SK-N-SH treated with all-trans-retinoic acid at 6 μM for 48 hours (cell line): Measurements from ENCODE around the gene RPL18A.

ENCODE experiments used
- ATAC-seq: fragments of 200-7000 bp; cut with Tn5 transposase; 3 replicates; pipeline ENCODE4 v1.9.1; 2020; ENCODE audit warnings: mild to moderate bottlenecking, moderate library complexity
- BACH2 ChIP-seq: fragments of 250-450 bp; sonication (Bioruptor Pico); IDR thresholded peaks from 2 replicates; pipeline ENCODE4 v1.9.0; 2021; ENCODE audit warnings: mild to moderate bottlenecking, borderline replicate concordance
- CSDC2 ChIP-seq: fragments of 250-450 bp; sonication (Bioruptor Pico); IDR thresholded peaks from 2 replicates; pipeline ENCODE4 v1.5.0; 2020; ENCODE audit warnings: mild to moderate bottlenecking, moderate library complexity
- ESRRG ChIP-seq: fragments of 250-450 bp; sonication (Bioruptor Pico); IDR thresholded peaks from 2 replicates; pipeline ENCODE4 v1.6.1; 2021; ENCODE audit warnings: mild to moderate bottlenecking
- GLIS3 ChIP-seq: fragments of 250-450 bp; sonication (Bioruptor Pico); IDR thresholded peaks from 2 replicates; pipeline ENCODE4 v1.5.0; 2020; ENCODE audit warnings: mild to moderate bottlenecking, moderate library complexity
- ISL1 ChIP-seq: fragments of 250-450 bp; sonication (Bioruptor Pico); IDR thresholded peaks from 2 replicates; pipeline ENCODE4 v2.1.2; 2022; ENCODE audit warnings: mild to moderate bottlenecking, moderate library complexity
- OSR1 ChIP-seq: fragments of 250-450 bp; sonication (Bioruptor Pico); IDR thresholded peaks from 2 replicates; pipeline ENCODE4 v1.8.0; 2022; ENCODE audit warnings: moderate library complexity, mild to moderate bottlenecking, inconsistent platforms
- PPARA ChIP-seq: fragments of 250-450 bp; sonication (Bioruptor Pico); IDR thresholded peaks from 2 replicates; pipeline ENCODE4 v1.5.0; 2020; ENCODE audit warnings: mild to moderate bottlenecking, borderline replicate concordance
- RARB ChIP-seq: fragments of 250-450 bp; sonication (Bioruptor Pico); IDR thresholded peaks from 2 replicates; pipeline ENCODE4 v1.8.0; 2021; ENCODE audit warnings: mild to moderate bottlenecking, moderate library complexity
- SNAI2 ChIP-seq: fragments of 250-450 bp; sonication (Bioruptor Pico); IDR thresholded peaks from 2 replicates; pipeline ENCODE4 v1.5.0; 2020; ENCODE audit warnings: mild to moderate bottlenecking, moderate library complexity
- TCF4 ChIP-seq: fragments of 250-450 bp; sonication (Bioruptor Pico); IDR thresholded peaks from 2 replicates; pipeline ENCODE4 v1.8.0; 2021; ENCODE audit warnings: mild to moderate bottlenecking, moderate library complexity, borderline replicate concordance
- ZFP3 ChIP-seq: fragments of 250-450 bp; sonication (Bioruptor Pico); IDR thresholded peaks from 2 replicates; pipeline ENCODE4 v1.5.0; 2020; ENCODE audit warnings: mild to moderate bottlenecking, moderate library complexity
- ZFP30 ChIP-seq: fragments of 450-650 bp; formaldehyde crosslinking; IDR thresholded peaks from 2 replicates; pipeline ENCODE4 v1.5.0; 2022; ENCODE audit warnings: mild to moderate bottlenecking, moderate library complexity
- ZNF565 ChIP-seq: fragments of 450-650 bp; formaldehyde crosslinking; conservative IDR thresholded peaks from 2 replicates; pipeline ENCODE4 v1.5.0; 2020; ENCODE audit warnings: low read depth, mild to moderate bottlenecking, moderate library complexity
- ZNF70 ChIP-seq: fragments of 450-650 bp; formaldehyde crosslinking; IDR thresholded peaks from 2 replicates; pipeline ENCODE4 v1.5.0; 2020; ENCODE audit warnings: mild to moderate bottlenecking, moderate library complexity
- ZNF8 ChIP-seq: fragments of 450-650 bp; formaldehyde crosslinking; IDR thresholded peaks from 2 replicates; pipeline ENCODE4 v1.5.0; 2020; ENCODE audit warnings: mild to moderate bottlenecking, moderate library complexity
- TF ChIP-seq, protein P1 (sequence below): fragments of 250-450 bp; sonication (Bioruptor Pico); IDR thresholded peaks from 2 replicates; pipeline ENCODE4 v1.5.1; 2020; ENCODE audit warnings: low read depth, mild to moderate bottlenecking, moderate library complexity
- TF ChIP-seq, protein P2 (sequence below): fragments of 250-450 bp; sonication (Bioruptor Pico); IDR thresholded peaks from 2 replicates; pipeline ENCODE4 v1.5.0; 2020; ENCODE audit warnings: mild to moderate bottlenecking, moderate library complexity
- TF ChIP-seq, protein P3 (sequence below): fragments of 250-450 bp; sonication (Bioruptor Pico); IDR thresholded peaks from 2 replicates; pipeline ENCODE4 v1.8.0; 2021; ENCODE audit warnings: low read depth, mild to moderate bottlenecking, moderate library complexity, borderline replicate concordance
- TF ChIP-seq, protein P4 (sequence below): fragments of 250-450 bp; sonication (Bioruptor Pico); IDR thresholded peaks from 2 replicates; pipeline ENCODE4 v1.5.1; 2021; ENCODE audit warnings: mild to moderate bottlenecking, moderate library complexity

RPL18A gene

DNA sequence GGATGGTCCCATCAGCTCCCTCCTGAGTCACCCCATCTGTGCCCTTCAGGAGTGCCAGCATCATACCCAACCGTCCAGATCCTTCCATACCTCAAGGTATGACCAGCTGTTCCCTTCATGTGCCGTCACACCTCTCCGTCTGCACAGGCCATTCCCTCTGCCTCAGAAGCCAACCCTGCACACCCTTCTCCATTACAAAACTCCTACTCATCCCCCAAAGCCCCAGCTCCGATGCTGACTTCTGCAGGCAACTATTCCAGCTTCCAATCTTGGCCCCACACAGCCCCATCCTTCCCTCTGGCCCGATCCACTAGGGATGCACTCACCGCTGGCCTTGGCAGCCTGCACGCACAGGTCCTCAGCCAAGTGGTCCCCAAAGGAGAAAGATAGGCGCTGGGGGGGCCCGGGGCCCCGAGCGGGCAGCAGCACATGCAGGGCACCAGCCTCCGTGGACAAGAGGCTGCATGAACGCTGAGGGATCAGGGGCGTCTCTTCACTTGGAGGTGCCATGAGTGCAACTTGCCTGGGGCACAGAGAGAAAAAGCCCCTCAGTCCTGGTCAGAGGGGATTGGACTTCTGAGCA is 15.7 kb upstream of the RPL18A start:
- TF ChIP-seq ZFP3 (CRISPR knock-in tag) (peak; percentile 96), TCF4 (CRISPR knock-in tag) (no peak)

DNA sequence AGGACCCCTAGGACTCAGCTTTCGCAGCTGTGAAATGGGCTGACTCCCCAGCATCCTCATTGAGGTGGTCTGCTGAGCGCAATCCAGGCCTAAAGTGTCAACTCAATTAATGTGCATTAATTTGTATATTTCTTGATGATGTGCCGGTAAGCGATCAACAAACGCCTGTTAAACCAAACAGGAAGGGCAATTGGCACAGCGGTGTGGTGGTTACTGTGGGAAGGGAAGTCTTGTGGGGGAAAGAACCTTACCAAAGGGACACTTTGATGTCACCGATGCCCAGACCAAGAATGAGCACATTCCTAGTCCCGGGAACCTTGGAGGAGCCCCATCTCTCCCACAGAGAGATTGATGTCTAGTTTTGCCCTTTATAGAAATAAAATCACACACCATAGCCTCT is 13.6 kb upstream of the RPL18A start:
- ATAC-seq: no peak
- no peak for TF ChIP-seq ZFP30 (CRISPR knock-in tag)

More for the DNA sequence above, 15.7 kb upstream of the RPL18A start:
- ATAC-seq: no peak

DNA sequence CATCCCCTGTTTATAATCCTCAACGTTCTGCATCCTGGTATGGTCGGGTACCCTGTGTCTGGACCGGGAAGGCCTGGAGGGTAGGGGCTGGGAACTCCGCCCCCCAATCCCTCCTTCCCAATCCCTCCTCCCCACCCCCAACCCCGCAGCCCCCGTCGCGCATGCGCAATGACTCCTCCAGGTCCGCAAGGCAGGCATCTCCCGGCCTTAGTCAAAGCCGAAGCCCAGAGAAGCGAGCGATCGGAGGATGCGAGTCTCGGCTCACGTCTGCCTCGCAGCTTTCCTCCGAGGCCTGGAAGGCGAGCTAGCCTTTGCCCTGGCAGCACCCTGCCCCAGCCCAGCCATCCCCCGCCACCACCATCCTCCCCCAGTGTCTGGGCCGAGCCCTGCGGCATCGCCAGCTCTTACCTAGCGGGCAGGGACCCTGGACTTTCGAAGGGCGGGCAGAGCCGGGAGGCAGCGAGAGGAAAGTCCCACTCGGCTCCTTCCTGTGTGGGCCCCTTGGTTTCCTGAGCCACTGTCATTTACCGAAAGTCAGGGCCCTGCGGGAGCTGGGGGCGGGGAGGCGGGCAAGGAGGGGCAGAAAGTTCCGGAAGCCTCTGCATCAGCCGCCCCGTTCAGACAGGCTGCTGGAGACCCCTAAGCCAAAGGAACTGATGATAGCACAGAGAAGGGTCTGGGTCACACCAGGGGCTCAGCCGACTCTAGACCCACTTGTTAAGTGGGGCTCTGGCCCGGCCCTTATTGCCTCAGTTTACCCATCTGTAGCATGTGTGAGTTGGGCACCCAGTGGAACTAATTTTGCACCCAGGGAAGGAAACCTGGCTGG is 12.0 kb upstream of the RPL18A start, which contains the start of gene JAK3:
JAK3 (minus strand) TSS at position 445 of the 829 bp plus-strand sequence. CDS start 3,565 bp downstream, outside the sequence.
- peak; percentile 72; the same call in 1 of the 2 replicates for TF ChIP-seq ZNF70
- TF ChIP-seq CSDC2 (CRISPR knock-in tag): no peak
- peak; percentile 15; the same call in 1 of the 3 replicates for ATAC-seq

DNA sequence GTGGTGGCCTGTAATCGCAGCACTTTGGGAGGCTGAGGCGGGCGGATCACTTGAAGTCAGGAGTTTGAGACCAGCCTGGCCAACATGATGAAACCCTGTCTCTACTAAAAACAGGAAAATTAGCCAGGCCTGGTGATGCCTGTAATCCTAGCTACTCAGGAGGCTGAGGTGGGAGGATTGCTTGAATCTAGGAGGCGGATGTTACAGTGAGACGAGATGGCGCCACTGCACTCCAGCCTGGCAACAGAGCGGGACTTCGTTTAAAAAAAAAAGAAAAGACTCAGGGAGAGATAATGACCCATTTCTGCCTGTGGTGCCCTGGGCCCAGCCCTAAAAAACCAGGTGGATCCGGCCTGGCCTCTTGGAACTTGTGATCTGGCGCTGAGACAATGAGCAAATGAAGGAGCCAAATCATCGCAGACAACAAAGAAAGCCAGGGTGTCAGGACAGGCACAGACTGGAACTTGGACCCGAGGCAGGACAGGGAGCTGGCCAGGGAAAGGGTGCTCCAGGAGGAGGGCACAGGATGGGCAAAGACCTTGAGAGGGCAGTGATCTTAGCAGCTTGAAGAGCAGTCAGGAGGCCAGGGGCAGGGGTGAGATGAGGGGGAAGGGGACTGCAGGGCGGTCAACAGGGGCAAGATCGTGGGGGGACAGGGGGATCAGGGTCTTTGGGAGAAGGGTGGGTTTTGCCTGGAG is 11.0 kb upstream of the RPL18A start:
- TF ChIP-seq TCF4 (CRISPR knock-in tag): no peak
- TF ChIP-seq ISL1: no peak
- TF ChIP-seq ZFP30 (CRISPR knock-in tag): no peak
- TF ChIP-seq ZNF8: no peak
- TF ChIP-seq RARB (CRISPR knock-in tag): no peak
- TF ChIP-seq BACH2: no peak
- TF ChIP-seq PPARA (CRISPR knock-in tag): no peak
- no peak for TF ChIP-seq OSR1 (CRISPR knock-in tag)
- TF ChIP-seq, protein P1, sequence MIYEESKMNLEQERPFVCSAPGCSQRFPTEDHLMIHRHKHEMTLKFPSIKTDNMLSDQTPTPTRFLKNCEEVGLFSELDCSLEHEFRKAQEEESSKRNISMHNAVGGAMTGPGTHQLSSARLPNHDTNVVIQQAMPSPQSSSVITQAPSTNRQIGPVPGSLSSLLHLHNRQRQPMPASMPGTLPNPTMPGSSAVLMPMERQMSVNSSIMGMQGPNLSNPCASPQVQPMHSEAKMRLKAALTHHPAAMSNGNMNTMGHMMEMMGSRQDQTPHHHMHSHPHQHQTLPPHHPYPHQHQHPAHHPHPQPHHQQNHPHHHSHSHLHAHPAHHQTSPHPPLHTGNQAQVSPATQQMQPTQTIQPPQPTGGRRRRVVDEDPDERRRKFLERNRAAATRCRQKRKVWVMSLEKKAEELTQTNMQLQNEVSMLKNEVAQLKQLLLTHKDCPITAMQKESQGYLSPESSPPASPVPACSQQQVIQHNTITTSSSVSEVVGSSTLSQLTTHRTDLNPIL (CRISPR knock-in tag): no peak
- TF ChIP-seq, protein P2, sequence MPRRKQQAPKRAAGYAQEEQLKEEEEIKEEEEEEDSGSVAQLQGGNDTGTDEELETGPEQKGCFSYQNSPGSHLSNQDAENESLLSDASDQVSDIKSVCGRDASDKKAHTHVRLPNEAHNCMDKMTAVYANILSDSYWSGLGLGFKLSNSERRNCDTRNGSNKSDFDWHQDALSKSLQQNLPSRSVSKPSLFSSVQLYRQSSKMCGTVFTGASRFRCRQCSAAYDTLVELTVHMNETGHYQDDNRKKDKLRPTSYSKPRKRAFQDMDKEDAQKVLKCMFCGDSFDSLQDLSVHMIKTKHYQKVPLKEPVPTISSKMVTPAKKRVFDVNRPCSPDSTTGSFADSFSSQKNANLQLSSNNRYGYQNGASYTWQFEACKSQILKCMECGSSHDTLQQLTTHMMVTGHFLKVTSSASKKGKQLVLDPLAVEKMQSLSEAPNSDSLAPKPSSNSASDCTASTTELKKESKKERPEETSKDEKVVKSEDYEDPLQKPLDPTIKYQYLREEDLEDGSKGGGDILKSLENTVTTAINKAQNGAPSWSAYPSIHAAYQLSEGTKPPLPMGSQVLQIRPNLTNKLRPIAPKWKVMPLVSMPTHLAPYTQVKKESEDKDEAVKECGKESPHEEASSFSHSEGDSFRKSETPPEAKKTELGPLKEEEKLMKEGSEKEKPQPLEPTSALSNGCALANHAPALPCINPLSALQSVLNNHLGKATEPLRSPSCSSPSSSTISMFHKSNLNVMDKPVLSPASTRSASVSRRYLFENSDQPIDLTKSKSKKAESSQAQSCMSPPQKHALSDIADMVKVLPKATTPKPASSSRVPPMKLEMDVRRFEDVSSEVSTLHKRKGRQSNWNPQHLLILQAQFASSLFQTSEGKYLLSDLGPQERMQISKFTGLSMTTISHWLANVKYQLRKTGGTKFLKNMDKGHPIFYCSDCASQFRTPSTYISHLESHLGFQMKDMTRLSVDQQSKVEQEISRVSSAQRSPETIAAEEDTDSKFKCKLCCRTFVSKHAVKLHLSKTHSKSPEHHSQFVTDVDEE: no peak
- TF ChIP-seq ZFP3 (CRISPR knock-in tag): no peak
- no peak for TF ChIP-seq ZNF565
- TF ChIP-seq CSDC2 (CRISPR knock-in tag): no peak
- TF ChIP-seq, protein P3, sequence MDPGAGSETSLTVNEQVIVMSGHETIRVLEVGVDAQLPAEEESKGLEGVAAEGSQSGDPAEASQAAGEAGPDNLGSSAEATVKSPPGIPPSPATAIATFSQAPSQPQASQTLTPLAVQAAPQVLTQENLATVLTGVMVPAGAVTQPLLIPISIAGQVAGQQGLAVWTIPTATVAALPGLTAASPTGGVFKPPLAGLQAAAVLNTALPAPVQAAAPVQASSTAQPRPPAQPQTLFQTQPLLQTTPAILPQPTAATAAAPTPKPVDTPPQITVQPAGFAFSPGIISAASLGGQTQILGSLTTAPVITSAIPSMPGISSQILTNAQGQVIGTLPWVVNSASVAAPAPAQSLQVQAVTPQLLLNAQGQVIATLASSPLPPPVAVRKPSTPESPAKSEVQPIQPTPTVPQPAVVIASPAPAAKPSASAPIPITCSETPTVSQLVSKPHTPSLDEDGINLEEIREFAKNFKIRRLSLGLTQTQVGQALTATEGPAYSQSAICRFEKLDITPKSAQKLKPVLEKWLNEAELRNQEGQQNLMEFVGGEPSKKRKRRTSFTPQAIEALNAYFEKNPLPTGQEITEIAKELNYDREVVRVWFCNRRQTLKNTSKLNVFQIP: no peak
- no peak for TF ChIP-seq GLIS3 (CRISPR knock-in tag)
- TF ChIP-seq, protein P4, sequence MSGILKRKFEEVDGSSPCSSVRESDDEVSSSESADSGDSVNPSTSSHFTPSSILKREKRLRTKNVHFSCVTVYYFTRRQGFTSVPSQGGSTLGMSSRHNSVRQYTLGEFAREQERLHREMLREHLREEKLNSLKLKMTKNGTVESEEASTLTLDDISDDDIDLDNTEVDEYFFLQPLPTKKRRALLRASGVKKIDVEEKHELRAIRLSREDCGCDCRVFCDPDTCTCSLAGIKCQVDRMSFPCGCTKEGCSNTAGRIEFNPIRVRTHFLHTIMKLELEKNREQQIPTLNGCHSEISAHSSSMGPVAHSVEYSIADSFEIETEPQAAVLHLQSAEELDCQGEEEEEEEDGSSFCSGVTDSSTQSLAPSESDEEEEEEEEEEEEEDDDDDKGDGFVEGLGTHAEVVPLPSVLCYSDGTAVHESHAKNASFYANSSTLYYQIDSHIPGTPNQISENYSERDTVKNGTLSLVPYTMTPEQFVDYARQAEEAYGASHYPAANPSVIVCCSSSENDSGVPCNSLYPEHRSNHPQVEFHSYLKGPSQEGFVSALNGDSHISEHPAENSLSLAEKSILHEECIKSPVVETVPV (CRISPR knock-in tag): no peak
- no peak for TF ChIP-seq ZNF70
- no peak for TF ChIP-seq SNAI2
- no peak for TF ChIP-seq ESRRG (CRISPR knock-in tag)
- TF ChIP-seq, all 23 proteins: peak for 0
- no peak for ATAC-seq
